ENCODE data around the gene PSMA1. TPM values are rescaled to one million over a fixed set of nuclear protein-coding genes. Genes with fewer than 3 reads are reported as not detected.
"Not testable (repeated sequence)": the region's sequence is repeated elsewhere in the genome, so short reads cannot be mapped to it uniquely, and the experiment has no call there.

The PSMA1 gene
- polyA plus RNA-seq (2013, experiment 1 of 2; ENCODE audit: insufficient read length): 152 TPM
- polyA plus RNA-seq (2013, experiment 2 of 2; ENCODE audit: insufficient read length): 157 TPM

- peak; percentile 96 for DNase-seq
These were observed at the start of gene PSMA1 for GRCh38 chr11:14519917-14520746. Gene PSMA1, minus strand, starts transcription at chr11:14520386. Its CDS starts 87 bp downstream, at chr11:14520299.

GRCh38 chr11:14569516-14569915, 49.3 kb upstream of the PSMA1 start:
- DNase-seq: not testable (repeated sequence)

GRCh38 chr11:14567064-14567651, 47.0 kb upstream of the PSMA1 start:
- DNase-seq: no peak

GRCh38 chr11:14566331-14567063, 46.3 kb upstream of the PSMA1 start:
- no peak for DNase-seq

- DNase-seq: no peak
These were observed 45.7 kb upstream of the PSMA1 start for GRCh38 chr11:14565845-14566244.

- no peak for DNase-seq
These were observed 35.6 kb upstream of the PSMA1 start for GRCh38 chr11:14555818-14556217.

- no peak for DNase-seq
These were observed 34.8 kb upstream of the PSMA1 start for GRCh38 chr11:14554959-14555358.

GRCh38 chr11:14552089-14552488, 31.9 kb upstream of the PSMA1 start:
- DNase-seq: no peak

- no peak for DNase-seq
These were observed 31.2 kb upstream of the PSMA1 start for GRCh38 chr11:14551380-14551779.

GRCh38 chr11:14549891-14550290, 29.7 kb upstream of the PSMA1 start:
- no peak for DNase-seq

- DNase-seq: no peak
These were observed 27.3 kb upstream of the PSMA1 start for GRCh38 chr11:14547440-14547839.

- DNase-seq: no peak
These were observed 26.5 kb upstream of the PSMA1 start for GRCh38 chr11:14546672-14547071.

GRCh38 chr11:14544611-14545010, 24.4 kb upstream of the PSMA1 start:
- peak; percentile 3 for DNase-seq

- DNase-seq: no peak
These were observed 23.1 kb upstream of the PSMA1 start for GRCh38 chr11:14543260-14543659.

- no peak for DNase-seq
These were observed 22.1 kb upstream of the PSMA1 start for GRCh38 chr11:14542324-14542723.

GRCh38 chr11:14541192-14541947, 21.2 kb upstream of the PSMA1 start:
- no peak for DNase-seq

- DNase-seq: no peak
These were observed 19.8 kb upstream of the PSMA1 start for GRCh38 chr11:14539982-14540421.

GRCh38 chr11:14538926-14539554, 18.9 kb upstream of the PSMA1 start:
- no peak for DNase-seq

GRCh38 chr11:14538271-14538925, 18.2 kb upstream of the PSMA1 start:
- no peak for DNase-seq

GRCh38 chr11:14537134-14537599, 17.0 kb upstream of the PSMA1 start:
- peak; percentile 5 for DNase-seq

- DNase-seq: not testable (repeated sequence)
These were observed 15.0 kb upstream of the PSMA1 start for GRCh38 chr11:14535166-14535565.
